IMR-90 (cell line): ENCODE data around the gene ADRB2. TPM values are rescaled to one million over a fixed set of nuclear protein-coding genes. Genes with fewer than 3 reads are reported as not detected.

Experiments used
- ATAC-seq: fragments of 200-7000 bp; cut with Tn5 transposase; 2 replicates; pipeline ENCODE4 v1.9.1; 2020; ENCODE audit warnings: low read depth, mild to moderate bottlenecking, moderate library complexity
- BruUV-seq: library from RNA; stranded (reverse); fragments of 400-500 nt; replicated peaks from 2 replicates; lab custom pipeline; 2021; lab: Mats Ljungman, UMichigan
- CTCF ChIA-PET: fragments of 300-600 bp; formaldehyde crosslinking; extraction: SDS; loops from one replicate; lab custom pipeline; 2021; ENCODE audit warnings: antibody characterized with exemption; lab: Yijun Ruan, JAX
- POLR2A ChIA-PET: fragments of 300-600 bp; sonication (Branson Sonifier 250); formaldehyde crosslinking; loops from one replicate; lab custom pipeline; 2022; ENCODE audit warnings: antibody characterized with exemption; ENCODE audit not compliant: unreplicated experiment; lab: Charles Lee
- DNase-seq: peaks from one replicate; pipeline ENCODE4 v3.0.0; 2013
- H2AFZ ChIP-seq: replicated peaks from 2 replicates; pipeline ENCODE3; 2013; ENCODE audit warnings: low read length, mild to moderate bottlenecking; ENCODE audit not compliant: poor library complexity
- H2AK5ac ChIP-seq: 2 replicates; pipeline ENCODE4 v1.6.1; 2013; ENCODE audit warnings: low read depth, low read length, inconsistent platforms
- H2AK9ac ChIP-seq: replicated peaks from 2 replicates; pipeline ENCODE3; 2013; ENCODE audit warnings: mild to moderate bottlenecking, low read depth, low read length, moderate library complexity; ENCODE audit not compliant: poor library complexity
- H2BK120ac ChIP-seq: 2 replicates; pipeline ENCODE4 v1.6.1; 2013; ENCODE audit warnings: low read depth, low read length, inconsistent platforms
- H2BK15ac ChIP-seq: 3 replicates; pipeline ENCODE4 v1.6.1; 2013; ENCODE audit warnings: low read depth, low read length, inconsistent platforms
- H2BK20ac ChIP-seq: 2 replicates; pipeline ENCODE4 v1.6.1; 2013; ENCODE audit warnings: low read depth, mild to moderate bottlenecking, inconsistent platforms, low read length, moderate library complexity
- H2BK5ac ChIP-seq: 2 replicates; pipeline ENCODE4 v1.6.1; 2013; ENCODE audit warnings: mild to moderate bottlenecking, low read depth, low read length, inconsistent platforms; ENCODE audit not compliant: poor library complexity, severe bottlenecking
- H3K14ac ChIP-seq: replicated peaks from 2 replicates; pipeline ENCODE4 v1.6.1; 2013; ENCODE audit warnings: low read depth, low read length, inconsistent platforms
- H3K18ac ChIP-seq: 2 replicates; pipeline ENCODE4 v1.6.1; 2013; ENCODE audit warnings: low read depth, low read length, control low read depth
- H3K23ac ChIP-seq: 2 replicates; pipeline ENCODE4 v1.6.1; 2013; ENCODE audit warnings: low read depth, low read length, inconsistent platforms
- H3K27ac ChIP-seq: 2 replicates; pipeline ENCODE4 v1.5.1; 2013; ENCODE audit warnings: mild to moderate bottlenecking, control low read depth, low read length; ENCODE audit not compliant: insufficient read depth
- H3K27me3 ChIP-seq: 2 replicates; pipeline ENCODE4 v1.6.1; 2013; ENCODE audit warnings: low read length; ENCODE audit not compliant: control insufficient read depth, insufficient read depth
- H3K36me3 ChIP-seq: 2 replicates; pipeline ENCODE4 v1.6.1; 2013; ENCODE audit warnings: low read length, mixed read lengths; ENCODE audit not compliant: control insufficient read depth, insufficient read depth
- H3K4ac ChIP-seq: 2 replicates; pipeline ENCODE4 v1.6.1; 2013; ENCODE audit warnings: low read depth, low read length, inconsistent platforms
- H3K4me1 ChIP-seq: 2 replicates; pipeline ENCODE4 v1.6.1; 2013; ENCODE audit warnings: low read length, mixed read lengths; ENCODE audit not compliant: control insufficient read depth, insufficient read depth
- H3K4me2 ChIP-seq: 2 replicates; pipeline ENCODE4 v1.6.1; 2013; ENCODE audit warnings: low read depth, mild to moderate bottlenecking, control low read depth, low read length, moderate library complexity
- H3K4me3 ChIP-seq: 2 replicates; pipeline ENCODE4 v1.5.1; 2013; ENCODE audit warnings: low read depth, mild to moderate bottlenecking, control low read depth, low read length, moderate library complexity; ENCODE audit not compliant: insufficient read depth
- H3K56ac ChIP-seq: 2 replicates; pipeline ENCODE4 v1.6.1; 2013; ENCODE audit warnings: low read length, inconsistent platforms; ENCODE audit not compliant: insufficient read depth; ENCODE audit errors: extremely low read depth
- H3K79me1 ChIP-seq, 2 experiments: 2 replicates each; pipeline ENCODE4 v1.6.1; 2013; ENCODE audit warnings: low read length in 2 of 2, inconsistent platforms in 1 of 2, low read depth in 1 of 2
- H3K9ac ChIP-seq: 2 replicates; pipeline ENCODE4 v1.6.1; 2013; ENCODE audit warnings: low read depth, low read length, control low read depth
- H3K9me1 ChIP-seq: 2 replicates; pipeline ENCODE4 v1.6.1; 2013; ENCODE audit warnings: low read length, inconsistent platforms; ENCODE audit not compliant: insufficient read depth
- H3K9me3 ChIP-seq: 2 replicates; pipeline ENCODE4 v1.6.1; 2013; ENCODE audit warnings: low read length; ENCODE audit not compliant: control insufficient read depth, insufficient read depth
- H4K20me1 ChIP-seq: 2 replicates; pipeline ENCODE4 v1.6.1; 2013; ENCODE audit warnings: low read length, inconsistent platforms; ENCODE audit not compliant: insufficient read depth
- H4K5ac ChIP-seq: 2 replicates; pipeline ENCODE4 v1.6.1; 2013; ENCODE audit warnings: mild to moderate bottlenecking, low read depth, low read length, control low read depth
- H4K8ac ChIP-seq, 2 experiments: 2 replicates each; pipeline ENCODE4 v1.6.1; 2013; ENCODE audit warnings: low read depth in 2 of 2, low read length in 2 of 2, control low read depth in 1 of 2, inconsistent platforms in 1 of 2
- H4K91ac ChIP-seq: 2 replicates; pipeline ENCODE4 v1.6.1; 2013; ENCODE audit warnings: low read depth, low read length, inconsistent platforms; ENCODE audit not compliant: insufficient read depth
- POLR2A ChIP-seq: IDR thresholded peaks from 2 replicates; pipeline ENCODE4 v1.6.1; 2012; ENCODE audit warnings: mild to moderate bottlenecking, low read depth, low read length
- RAD21 ChIP-seq: IDR thresholded peaks from 2 replicates; pipeline ENCODE4 v1.6.1; 2012; ENCODE audit warnings: low read length, improper control_type of control experiment
- USF2 ChIP-seq: fragments of 150-350 bp; IDR thresholded peaks from 2 replicates; pipeline ENCODE4 v1.6.1; 2017; ENCODE audit warnings: mild to moderate bottlenecking, antibody characterized with exemption, low read length, low read depth
- WGBS, 2 experiments: methylation state at CpG; one replicate each; pipeline versions ENCODE4 v1.1.5 to v1.1.7; 2013; ENCODE audit warnings: missing lambda C conversion rate in 2 of 2; ENCODE audit not compliant: insufficient read length in 1 of 2; ENCODE audit errors: extremely low coverage in 2 of 2; 5-methylcytosine and 5-hydroxymethylcytosine counted together
- dilution Hi-C: fragments of 300-500 bp; cut with HindIII; formaldehyde crosslinking; loops from one replicate; pipeline ENCODE4 v1.14.3; 2018; ENCODE audit warnings: low sequenced_read_pairs; ENCODE audit not compliant: unreplicated experiment
- in situ Hi-C: fragments of 300-500 bp; cut with MboI; formaldehyde crosslinking; loops from 3 replicates; pipeline ENCODE4 v1.14.3; 2019; ENCODE audit warnings: low sequenced_read_pairs, inconsistent platforms, mixed read lengths
- intact Hi-C: fragments of 100-400 bp; cut with micrococcal nuclease; formaldehyde crosslinking; loops from 2 replicates; pipeline ENCODE4 v1.10.0; 2022
- polyA plus RNA-seq, 3 experiments: library from polyadenylated mRNA; depleted of rRNA; stranded (reverse); fragments of >200 nt; gene quantifications; 2 replicates each; pipeline ENCODE4 v1.2.3, GENCODE V29; 2012; ENCODE audit warnings: low replicate concordance in 1 of 3
- total RNA-seq: library from RNA; depleted of rRNA; stranded (reverse); fragments of >200 nt; gene quantifications from 2 replicates; pipeline ENCODE4 v1.2.3, GENCODE V29; 2012

ADRB2 gene
- total and polyA plus RNA-seq, 2 of the 4 experiments (the other 2 are of a cell fraction): 1.6 to 3.4 TPM

GRCh38 chr5:148825716-148826052 is 727 bp upstream of the ADRB2 start:
- Histone ChIP-seq H3K9me1 (peaks cover 25% of the 10 kb centered on the region), H3K36me3 (no peaks in the 10 kb centered on the region), H2BK5ac (peak overlapping the region; percentile 94), H3K9me3 (no peaks in the 10 kb centered on the region), H2BK20ac (peak overlapping the region; percentile 64), H3K18ac (peak overlapping the region; percentile 75), H3K79me1 (peaks cover 18 to 36% of the 10 kb centered on the region in 2 experiments), H3K14ac (peak overlapping the region; percentile 87), H3K27ac (peak overlapping the region; percentile 70), H3K9ac (peak overlapping the region; percentile 70), H2BK15ac (peak overlapping the region; percentile 93; the same call in 1 of the 3 replicates), H4K20me1 (peaks cover 6% of the 10 kb centered on the region; the same call in 1 of the 2 replicates), H3K56ac (peak overlapping the region; percentile 69; the same call in 1 of the 2 replicates), H3K27me3 (no peaks in the 10 kb centered on the region), H3K4me1 (peaks cover 13% of the 10 kb centered on the region), H3K23ac (peak overlapping the region; percentile 93), H2AK5ac (peak overlapping the region; percentile 46), H4K8ac (peak overlapping the region; percentile 30 to 89; a peak in 3 of 4 replicates), H2AFZ (peak overlapping the region; percentile 100), H4K91ac (peak overlapping the region; percentile 93), H4K5ac (peak overlapping the region; percentile 61), H3K4ac (peak overlapping the region; percentile 94), H2AK9ac (peak overlapping the region; percentile 79), H3K4me2 (peak overlapping the region; percentile 91), H2BK120ac (peak overlapping the region; percentile 92), H3K4me3 (peak overlapping the region; percentile 67)
- 25% methylated on average over 1 of the region's 9 CpGs; no CpG with 5 or more reads in 1 of the 2 experiments for WGBS, 2 experiments
- ATAC-seq (peak; percentile 2; the same call in 1 of the 2 replicates), DNase-seq (peak; percentile 43)
- ChIA-PET POLR2A (interaction anchor here (0.8 to 1.2 kb wide), 2 partner anchors 14 to 177 kb away, joined by 3 to 4 read pairs; no protein-coding TSS in a partner anchor), CTCF (interaction anchor here (0.9 to 1.3 kb wide), 5 partner anchors 85 to 289 kb away, joined by 3 to 4 read pairs (median 3); no protein-coding TSS in a partner anchor)
- intact Hi-C loops: loop anchor here (5.0 kb wide), 3 partner anchors 83 to 302 kb away; no protein-coding TSS in a partner anchor
- in situ Hi-C loops: loop anchor here (10.0 kb wide), 1 partner anchor 169 kb away; no protein-coding TSS in a partner anchor
- dilution Hi-C loops: no loop called here
- TF ChIP-seq RAD21 (0 out of 2 replicates have a peak, but pooled peaks have one; percentile 6), POLR2A (no peak), USF2 (no peak)
- no TSS peak for BruUV-seq
